Keratinocyte (primary cell): ENCODE results near the gene OR6J1. TPM values are rescaled to one million over a fixed set of nuclear protein-coding genes. Genes with fewer than 3 reads are reported as not detected.

ENCODE experiments used
- DNase-seq: peaks from one replicate; pipeline ENCODE4 v3.0.0-alpha.2; 2011; ENCODE audit warnings: low read depth, missing footprints, low spot score
- FAIRE-seq: peaks from 2 replicates; lab custom pipeline; 2011; peaks lifted over from hg19 to GRCh38; lab: Jason Lieb, UNC
- H2AFZ ChIP-seq: 2 replicates; pipeline ENCODE4 v1.6.0; 2012; ENCODE audit warnings: low read length, control low read depth, inconsistent platforms; ENCODE audit not compliant: control insufficient read depth
- H3K27ac ChIP-seq: 2 replicates; pipeline ENCODE4 v1.5.1; 2011; ENCODE audit warnings: low read length; ENCODE audit not compliant: control insufficient read depth, insufficient read depth
- H3K27me3 ChIP-seq: 3 replicates; pipeline ENCODE4 v1.6.0; 2011; ENCODE audit warnings: low read length; ENCODE audit not compliant: control insufficient read depth, insufficient read depth; ENCODE audit errors: extremely low read depth
- H3K36me3 ChIP-seq, 2 experiments: 2 replicates in 1 of 2; 3 replicates in 1 of 2; pipeline ENCODE4 v1.5.1; 2011; ENCODE audit warnings: low read length in 2 of 2, mild to moderate bottlenecking in 1 of 2; ENCODE audit not compliant: control insufficient read depth in 2 of 2, insufficient read depth in 2 of 2; ENCODE audit errors: extremely low read depth in 1 of 2
- H3K4me1 ChIP-seq: 3 replicates; pipeline ENCODE4 v1.5.1; 2011; ENCODE audit warnings: low read length; ENCODE audit not compliant: control insufficient read depth, insufficient read depth; ENCODE audit errors: extremely low read depth
- H3K4me2 ChIP-seq: 3 replicates; pipeline ENCODE4 v1.6.0; 2011; ENCODE audit warnings: low read depth, low read length; ENCODE audit not compliant: control insufficient read depth, insufficient read depth; ENCODE audit errors: extremely low read depth
- H3K4me3 ChIP-seq, 3 experiments: fragments of 200-600 bp in 1 of 3; sonication (generic) in 1 of 3; 2 replicates in 2 of 3; 3 replicates in 1 of 3; pipeline ENCODE4 v1.5.1; 2011 to 2016; ENCODE audit warnings: low read length in 3 of 3, mild to moderate bottlenecking in 3 of 3, control low read depth in 2 of 3, inconsistent platforms in 1 of 3, low read depth in 1 of 3, mixed read lengths in 1 of 3, mixed run types in 1 of 3, moderate library complexity in 1 of 3; ENCODE audit not compliant: control insufficient read depth in 2 of 3, insufficient read depth in 2 of 3; ENCODE audit errors: extremely low read depth in 1 of 3
- H3K79me2 ChIP-seq: 2 replicates; pipeline ENCODE4 v1.6.0; 2012; ENCODE audit warnings: low read length; ENCODE audit not compliant: control insufficient read depth, insufficient read depth
- H3K9ac ChIP-seq: 3 replicates; pipeline ENCODE4 v1.6.0; 2011; ENCODE audit warnings: low read length; ENCODE audit not compliant: control insufficient read depth, insufficient read depth; ENCODE audit errors: extremely low read depth
- H3K9me1 ChIP-seq: 3 replicates; pipeline ENCODE4 v1.6.0; 2011; ENCODE audit warnings: low read length; ENCODE audit not compliant: control insufficient read depth, insufficient read depth; ENCODE audit errors: extremely low read depth
- H3K9me3 ChIP-seq: 2 replicates; pipeline ENCODE4 v1.5.1; 2012; ENCODE audit warnings: low read depth, low read length; ENCODE audit not compliant: control insufficient read depth
- H4K20me1 ChIP-seq: 3 replicates; pipeline ENCODE4 v1.6.0; 2011; ENCODE audit warnings: low read length; ENCODE audit not compliant: control insufficient read depth, insufficient read depth; ENCODE audit errors: extremely low read depth
- CTCF ChIP-seq, 3 experiments: IDR thresholded peaks in 1 of 3; conservative IDR thresholded peaks in 1 of 3; optimal IDR thresholded peaks in 1 of 3; 2 replicates in 2 of 3; 3 replicates in 1 of 3; pipeline versions ENCODE3 to v1.5.1; 2011; ENCODE audit warnings: low read length in 3 of 3, mild to moderate bottlenecking in 3 of 3, moderate library complexity in 2 of 3, control low read depth in 1 of 3, inconsistent platforms in 1 of 3; ENCODE audit not compliant: insufficient read depth in 2 of 3; ENCODE audit errors: extremely low read depth in 1 of 3
- EZH2 ChIP-seq: IDR thresholded peaks from one replicate; pipeline ENCODE4 v1.6.1; 2012; ENCODE audit warnings: inconsistent platforms, mild to moderate bottlenecking, low read length, moderate library complexity
- dilution Hi-C: fragments of 300-500 bp; cut with MboI; formaldehyde crosslinking; loops from one replicate; pipeline ENCODE4 v1.7.0; 2020; ENCODE audit warnings: low sequenced_read_pairs; ENCODE audit not compliant: extremely low pct_ligation_motif_present
- polyA minus RNA-seq, 3 experiments: library from RNA; depleted of rRNA, polyadenylated mRNA; stranded (reverse); fragments of >200 nt; gene quantifications; 1 replicate in 1 of 3; 2 replicates in 1 of 3; 3 replicates in 1 of 3; pipeline ENCODE4 v1.2.3, GENCODE V29; 2011
- polyA plus RNA-seq, 5 experiments: library from polyadenylated mRNA; depleted of rRNA in 3 of 5; stranded (reverse) in 3 of 5; stranded (forward) in 1 of 5; unstranded in 1 of 5; fragments of >200 nt; gene quantifications; 1 replicate in 1 of 5; 2 replicates in 3 of 5; 3 replicates in 1 of 5; pipeline versions ENCODE4 v1.2.1 to v1.2.3, GENCODE V29; 2011 to 2012; ENCODE audit warnings: missing spikeins in 2 of 5, low read depth in 1 of 5, low replicate concordance in 1 of 5

The OR6J1 gene
- polyA plus RNA-seq, result not detected in 3 replicates
- not detected for polyA plus RNA-seq (2011; ENCODE audit: low read depth)
- polyA plus RNA-seq (2011; cell fraction: cytosol; rRNA removed), result not detected in 2 replicates
- not detected in 2 replicates for polyA plus RNA-seq (2011; cell fraction: nucleus; rRNA removed)
- not detected in 2 replicates for polyA plus RNA-seq (2012; ENCODE audit: low replicate concordance)
- polyA minus RNA-seq, result not detected in 3 replicates
- polyA minus RNA-seq (2011; cell fraction: cytosol; rRNA and poly(A)+ RNA removed), result not detected
- polyA minus RNA-seq (2011; cell fraction: nucleus; rRNA and poly(A)+ RNA removed), result not detected in 2 replicates

DNA sequence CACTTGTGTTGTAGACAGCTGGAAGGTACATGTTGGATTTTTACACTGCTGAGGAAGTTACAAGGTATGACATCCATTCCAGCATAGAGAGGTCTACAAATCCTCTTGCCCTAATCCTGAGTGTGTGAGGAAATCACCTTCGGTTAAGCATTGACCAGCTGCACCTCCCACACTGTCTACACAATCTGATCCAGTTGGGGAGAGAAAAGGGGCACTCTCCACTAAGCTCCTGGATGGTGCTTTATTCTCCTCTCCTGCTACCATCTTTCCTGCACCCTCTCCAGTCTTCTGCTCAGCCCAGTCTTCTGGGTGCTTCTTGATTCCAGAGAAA is at the start of gene OR6J1:
TSS of gene OR6J1 (minus strand) at position 48 of the 331 bp plus-strand sequence. CDS start 9,541 bp downstream, outside the sequence.
- Histone ChIP-seq H3K27ac (no peak within 1 kb of the TSS), H3K9me1 (no peaks in the 10 kb centered on the region), H3K36me3 (no peaks in the 10 kb centered on the region), H3K4me3 (no peak within 1 kb of the TSS), H3K9ac (no peak within 1 kb of the TSS), H3K9me3 (no peaks in the 10 kb centered on the region), H3K4me1 (peaks cover 26% of the 10 kb centered on the region), H4K20me1 (no peaks in the 10 kb centered on the region), H3K27me3 (no peaks in the 10 kb centered on the region), H2AFZ (no peak within 1 kb of the TSS), H3K79me2 (no peaks in the 10 kb centered on the region), H3K4me2 (no peak within 1 kb of the TSS)
- no peak for FAIRE-seq
- dilution Hi-C loops, result no loop called here
- DNase-seq, result no peak
- TF ChIP-seq EZH2, result no peak
- no peak for TF ChIP-seq CTCF (optimal IDR thresholded peaks at IDR 0.05 in 1 of 3, IDR thresholded peaks at IDR 0.05 in 1 of 3, conservative IDR thresholded peaks at IDR 0.05 in 1 of 3; ENCODE audit: extremely low read depth in 1 of 3, insufficient read depth in 2 of 3, low read length in 3 of 3)

- FAIRE-seq, result no peak
- Histone ChIP-seq H3K27me3 (no peaks in the 10 kb centered on the region), H3K36me3 (no peaks in the 10 kb centered on the region), H3K4me3 (no peak overlapping the region), H3K9me3 (no peaks in the 10 kb centered on the region), H3K4me1 (peaks cover 4% of the 10 kb centered on the region), H3K4me2 (no peak overlapping the region), H3K9me1 (no peaks in the 10 kb centered on the region), H4K20me1 (no peaks in the 10 kb centered on the region), H3K27ac (no peak overlapping the region), H2AFZ (no peak overlapping the region), H3K79me2 (no peaks in the 10 kb centered on the region), H3K9ac (no peak overlapping the region)
- TF ChIP-seq EZH2, result no peak
- no peak for TF ChIP-seq CTCF (optimal IDR thresholded peaks at IDR 0.05 in 1 of 3, IDR thresholded peaks at IDR 0.05 in 1 of 3, conservative IDR thresholded peaks at IDR 0.05 in 1 of 3; ENCODE audit: extremely low read depth in 1 of 3, insufficient read depth in 2 of 3, low read length in 3 of 3)
- DNase-seq, result no peak
- dilution Hi-C loops, result no loop called here
These were observed 48.0 kb upstream of the OR6J1 start for GRCh38 chr14:22692194-22692593.
